GM21825 (cell line): Measurements from ENCODE around the gene CSGALNACT2.

Experiments
- ATAC-seq: cut with Tn5 transposase; IDR thresholded peaks from one replicate; pipeline ENCODE4 v1.9.1; 2021; ENCODE audit warnings: mild to moderate bottlenecking, moderate library complexity; ENCODE audit not compliant: unreplicated experiment

CSGALNACT2 gene

GRCh38 chr10:43123361-43124093 lies 14.7 kb upstream of the CSGALNACT2 start:
- ATAC-seq, result no peak

DNA sequence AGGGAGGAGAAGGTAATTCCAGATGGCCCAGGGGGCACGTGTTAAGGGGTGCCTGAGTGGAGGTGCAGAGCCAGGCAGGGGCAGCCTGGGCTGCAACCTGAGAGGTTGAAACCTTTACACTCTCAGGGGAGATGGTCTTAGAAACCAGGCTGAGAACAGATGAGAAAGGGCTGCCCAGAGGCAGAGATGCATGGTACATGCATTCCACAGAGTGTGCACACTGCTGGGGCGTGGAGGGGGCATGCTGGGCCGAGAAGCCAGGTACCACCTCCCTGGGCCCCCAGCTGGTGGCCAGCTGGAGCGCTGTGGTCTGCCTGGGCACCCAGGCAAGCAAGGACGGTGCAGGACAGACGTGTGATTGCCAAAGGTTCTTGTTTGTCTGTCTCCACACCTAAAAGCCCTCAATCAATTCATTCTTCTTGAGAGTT lies 14.1 kb upstream of the CSGALNACT2 start:
- ATAC-seq, result no peak

DNA sequence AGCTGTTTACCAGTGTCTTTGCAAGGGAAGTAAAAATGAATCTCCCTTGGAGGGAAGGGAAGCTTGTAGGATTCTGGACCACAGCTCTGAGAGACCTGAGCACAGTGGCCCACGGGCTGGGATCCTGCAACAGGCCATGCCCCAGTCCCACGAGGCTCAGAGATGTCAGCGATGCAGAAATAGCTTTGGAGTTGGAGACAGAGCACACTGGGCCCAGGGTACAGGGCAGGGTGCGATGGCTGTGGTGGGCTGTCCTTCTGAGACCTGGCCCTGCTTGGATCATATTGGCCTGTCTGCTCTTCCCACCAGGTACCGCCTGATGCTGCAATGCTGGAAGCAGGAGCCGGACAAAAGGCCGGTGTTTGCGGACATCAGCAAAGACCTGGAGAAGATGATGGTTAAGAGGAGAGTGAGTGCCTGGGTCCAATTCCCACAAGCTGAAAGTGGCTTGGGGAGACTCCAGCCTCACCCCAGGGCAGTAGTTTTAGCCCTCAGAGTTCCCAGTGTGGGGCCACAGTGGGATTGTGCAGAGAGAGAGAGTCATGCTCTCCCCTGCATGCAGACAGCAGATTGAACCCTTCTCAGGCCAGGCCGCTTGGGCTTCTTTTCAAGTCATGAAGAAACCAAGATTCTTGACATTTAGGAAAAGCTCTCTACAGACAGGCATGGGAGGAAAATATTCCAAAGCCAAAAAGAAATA lies 13.5 kb upstream of the CSGALNACT2 start:
- no peak for ATAC-seq

GRCh38 chr10:43125274-43125845 lies 12.9 kb upstream of the CSGALNACT2 start:
- no peak for ATAC-seq

- ATAC-seq, result no peak
These were observed 12.1 kb upstream of the CSGALNACT2 start for GRCh38 chr10:43125881-43126731.

GRCh38 chr10:43126759-43127424 lies 11.4 kb upstream of the CSGALNACT2 start:
- ATAC-seq, result peak; percentile 43

DNA sequence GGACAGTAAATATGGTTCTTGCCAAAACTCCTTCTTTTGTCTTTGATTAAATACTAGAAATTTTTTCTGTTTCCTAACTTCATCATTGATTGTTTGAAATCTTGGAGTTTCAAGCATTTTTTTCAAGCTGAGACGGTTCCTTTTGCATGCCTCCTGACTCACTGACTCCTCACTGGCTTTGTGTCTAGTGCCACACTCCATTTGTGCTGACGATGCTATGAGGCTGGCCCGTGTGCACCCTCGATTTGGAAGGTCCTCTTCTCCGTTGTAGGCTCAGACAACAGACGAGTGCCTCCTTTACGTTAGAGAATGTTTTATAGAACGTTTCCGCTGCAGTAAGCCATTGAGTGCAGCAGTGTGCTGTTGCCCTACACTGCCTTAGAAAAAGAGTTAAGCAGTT lies 10.8 kb upstream of the CSGALNACT2 start:
- ATAC-seq, result no peak

DNA sequence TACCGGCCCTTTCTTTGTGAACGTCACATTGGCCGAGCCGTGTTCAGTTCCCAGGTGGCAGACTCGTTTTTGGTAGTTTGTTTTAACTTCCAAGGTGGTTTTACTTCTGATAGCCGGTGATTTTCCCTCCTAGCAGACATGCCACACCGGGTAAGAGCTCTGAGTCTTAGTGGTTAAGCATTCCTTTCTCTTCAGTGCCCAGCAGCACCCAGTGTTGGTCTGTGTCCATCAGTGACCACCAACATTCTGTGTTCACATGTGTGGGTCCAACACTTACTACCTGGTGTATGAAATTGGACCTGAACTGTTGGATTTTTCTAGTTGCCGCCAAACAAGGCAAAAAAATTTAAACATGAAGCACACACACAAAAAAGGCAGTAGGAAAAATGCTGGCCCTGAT lies 9.9 kb upstream of the CSGALNACT2 start:
- ATAC-seq, result no peak

DNA sequence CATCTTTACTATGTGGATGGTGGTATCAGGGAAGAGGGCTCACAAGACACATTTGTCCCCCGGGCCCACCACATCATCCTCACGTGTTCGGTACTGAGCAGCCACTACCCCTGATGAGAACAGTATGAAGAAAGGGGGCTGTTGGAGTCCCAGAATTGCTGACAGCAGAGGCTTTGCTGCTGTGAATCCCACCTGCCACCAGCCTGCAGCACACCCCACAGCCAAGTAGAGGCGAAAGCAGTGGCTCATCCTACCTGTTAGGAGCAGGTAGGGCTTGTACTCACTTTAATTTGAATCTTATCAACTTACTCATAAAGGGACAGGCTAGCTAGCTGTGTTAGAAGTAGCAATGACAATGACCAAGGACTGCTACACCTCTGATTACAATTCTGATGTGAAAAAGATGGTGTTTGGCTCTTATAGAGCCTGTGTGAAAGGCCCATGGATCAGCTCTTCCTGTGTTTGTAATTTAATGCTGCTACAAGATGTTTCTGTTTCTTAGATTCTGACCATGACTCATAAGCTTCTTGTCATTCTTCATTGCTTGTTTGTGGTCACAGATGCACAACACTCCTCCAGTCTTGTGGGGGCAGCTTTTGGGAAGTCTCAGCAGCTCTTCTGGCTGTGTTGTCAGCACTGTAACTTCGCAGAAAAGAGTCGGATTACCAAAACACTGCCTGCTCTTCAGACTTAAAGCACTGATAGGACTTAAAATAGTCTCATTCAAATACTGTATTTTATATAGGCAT lies 9.1 kb upstream of the CSGALNACT2 start:
- peak; percentile 78 for ATAC-seq

DNA sequence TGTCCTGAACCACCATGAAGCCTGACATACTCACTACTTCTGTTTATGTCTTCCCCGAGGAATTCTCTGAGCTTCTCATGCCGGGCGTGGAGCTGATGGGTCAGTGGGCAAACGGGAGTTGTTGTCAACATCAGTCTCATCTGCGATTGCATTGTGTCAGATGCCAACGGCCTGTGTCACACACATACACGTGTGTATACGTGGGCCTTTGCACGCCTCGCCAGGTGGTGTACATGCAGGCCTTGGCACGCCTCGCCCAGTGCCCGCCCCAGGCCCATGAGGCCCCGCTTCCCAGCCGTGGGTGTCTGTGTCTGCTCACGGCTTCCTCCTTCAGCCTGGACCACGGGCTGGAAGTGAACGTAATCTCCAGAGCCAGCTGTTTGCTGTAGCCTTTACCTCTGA lies 7.5 kb upstream of the CSGALNACT2 start:
- ATAC-seq, result no peak

DNA sequence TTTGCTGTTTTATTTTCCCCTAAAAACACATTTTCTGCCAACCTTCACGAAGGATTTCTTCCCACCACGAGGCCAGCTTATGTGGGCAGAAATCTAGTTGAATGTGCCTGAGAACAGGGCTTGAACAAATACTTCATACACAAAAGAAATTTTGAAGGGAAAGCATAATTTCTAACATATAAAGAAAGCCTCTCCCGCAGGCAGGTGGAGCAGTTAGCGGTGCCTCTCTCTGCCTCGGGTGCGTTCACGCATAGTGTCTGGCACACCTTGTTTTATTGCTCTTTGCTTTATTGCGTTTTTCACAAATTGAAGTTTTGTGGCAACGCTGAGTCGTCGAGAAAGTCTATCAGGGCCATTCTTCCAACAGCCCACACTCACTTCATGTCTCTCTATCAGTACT lies 7.0 kb upstream of the CSGALNACT2 start:
- no peak for ATAC-seq

GRCh38 chr10:43131906-43132305 lies 6.3 kb upstream of the CSGALNACT2 start:
- no peak for ATAC-seq

- no peak for ATAC-seq
These were observed 5.1 kb upstream of the CSGALNACT2 start for GRCh38 chr10:43132867-43133787.

DNA sequence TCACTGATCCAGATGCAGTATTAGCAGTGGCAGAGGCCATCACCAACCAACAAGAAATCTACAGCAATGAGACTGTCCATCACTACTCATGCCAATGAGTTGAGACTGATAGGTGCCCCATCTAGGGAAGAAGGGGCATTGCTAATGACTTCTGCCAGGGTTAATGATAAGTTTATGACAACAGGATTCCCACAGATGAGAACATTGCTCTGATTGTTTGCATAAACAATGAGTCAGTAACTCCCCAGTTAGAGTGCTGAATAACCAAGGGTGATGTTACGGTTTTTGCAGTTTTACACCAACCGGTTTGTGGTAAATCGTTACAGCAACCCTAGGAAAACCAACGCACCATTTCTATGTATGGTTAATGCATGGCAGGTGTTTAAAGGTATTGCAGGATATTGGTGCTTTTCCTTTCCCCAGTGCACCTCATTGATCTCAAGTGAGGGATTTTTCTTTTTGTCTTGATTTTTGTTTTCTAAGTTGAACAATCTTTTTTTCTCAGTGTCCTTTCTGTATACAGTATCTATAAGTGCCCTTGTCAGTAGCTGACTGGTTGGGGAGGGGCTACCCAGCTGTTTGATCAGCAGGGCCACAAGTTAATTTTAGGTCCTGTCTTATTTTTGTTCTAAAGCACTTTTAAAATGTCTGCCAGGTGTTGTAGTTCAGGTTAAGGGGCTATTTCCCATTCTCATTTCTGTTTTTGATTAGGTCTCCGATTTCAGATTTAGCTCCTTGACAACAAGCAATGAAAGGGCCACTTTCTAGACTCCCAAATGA lies 3.9 kb upstream of the CSGALNACT2 start:
- ATAC-seq, result no peak

DNA sequence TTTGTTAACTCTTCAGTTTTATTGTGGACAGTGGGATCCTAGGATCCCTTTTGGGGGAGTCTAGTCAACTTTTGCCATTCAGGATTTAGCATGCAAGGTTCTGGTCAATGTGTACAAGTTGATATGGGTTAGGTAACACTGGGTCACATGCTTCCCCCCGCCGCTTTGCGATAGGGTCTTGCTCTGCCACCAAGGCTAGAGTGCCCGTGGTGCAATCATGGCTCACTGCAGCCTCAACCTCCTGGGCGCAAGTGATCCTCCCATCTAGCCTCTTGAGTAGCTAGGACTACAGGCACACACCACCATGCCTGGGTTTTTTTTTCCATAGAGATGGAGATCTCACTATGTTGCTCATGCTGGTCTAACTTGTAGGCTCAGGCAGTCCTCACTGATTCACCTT lies 3.2 kb upstream of the CSGALNACT2 start:
- ATAC-seq, result no peak

DNA sequence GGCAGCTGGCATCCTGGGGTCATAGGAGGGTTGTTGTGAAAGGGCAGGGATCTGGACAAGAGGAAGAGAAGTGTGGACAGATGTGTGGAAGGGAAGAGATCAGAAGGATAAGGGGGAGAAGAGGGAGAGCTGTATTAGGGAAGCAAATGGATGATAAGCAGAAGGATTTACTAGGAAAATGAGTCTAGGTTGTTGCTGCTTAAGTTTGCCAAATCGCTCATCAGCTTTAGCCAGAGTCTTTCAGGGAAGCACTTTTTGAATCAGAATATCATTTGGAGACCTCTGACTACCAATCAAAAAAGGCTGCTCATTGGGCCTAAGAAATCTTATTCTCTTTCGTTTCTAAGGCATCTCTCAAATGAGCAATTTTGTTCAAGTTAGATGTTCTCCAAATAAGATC lies 2.6 kb upstream of the CSGALNACT2 start:
- ATAC-seq, result no peak

DNA sequence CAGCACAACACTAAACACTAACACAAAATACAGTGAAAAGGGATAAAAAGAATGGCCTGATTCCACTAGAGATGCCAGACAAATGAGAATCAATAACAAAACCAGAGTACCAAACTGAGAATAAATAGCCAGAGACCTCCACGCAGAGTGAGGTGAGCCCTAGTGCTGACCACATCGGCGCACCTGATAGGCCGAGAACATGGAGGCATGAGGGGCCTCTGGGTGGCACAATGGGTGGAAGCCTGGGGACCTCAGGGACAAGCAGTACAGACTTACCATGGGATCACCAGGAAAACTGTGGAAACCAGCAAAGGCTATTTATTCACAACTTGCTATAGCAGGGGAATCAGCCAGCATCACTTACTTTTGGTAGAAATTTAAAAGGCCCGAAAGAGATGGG lies 1.8 kb upstream of the CSGALNACT2 start:
- no peak for ATAC-seq
